PC-9 (cell line): ENCODE results near the gene ETV1. TPM values are rescaled to one million over a fixed set of nuclear protein-coding genes. Genes with fewer than 3 reads are reported as not detected.

Experiments used
- BruUV-seq: library from RNA; stranded (reverse); fragments of 400-500 nt; replicated peaks from 2 replicates; lab custom pipeline; 2021; lab: Mats Ljungman, UMichigan
- CTCF ChIA-PET: fragments of 300-600 bp; sonication (Branson Sonifier 250); formaldehyde crosslinking; loops from one replicate; lab custom pipeline; 2022; ENCODE audit warnings: antibody characterized with exemption; lab: Charles Lee
- POLR2A ChIA-PET: fragments of 300-600 bp; sonication (Branson Sonifier 250); formaldehyde crosslinking; loops from one replicate; lab custom pipeline; 2022; ENCODE audit warnings: antibody characterized with exemption; ENCODE audit not compliant: unreplicated experiment; lab: Charles Lee
- DNase-seq, 2 experiments: peaks; one replicate each; pipeline versions ENCODE4 v3.0.0 to v3.0.0-alpha.2; 2015 to 2022; ENCODE audit warnings: mixed read lengths in 1 of 2
- H2AFZ ChIP-seq: fragments of 200-600 bp; sonication (generic); 2 replicates; pipeline ENCODE4 v1.8.1; 2017; ENCODE audit warnings: antibody characterized with exemption
- H3F3A ChIP-seq: fragments of 200-600 bp; sonication (generic); 2 replicates; pipeline ENCODE4 v1.8.1; 2017; ENCODE audit warnings: antibody characterized with exemption, mild to moderate bottlenecking, low read depth; ENCODE audit not compliant: insufficient read depth
- H3K27ac ChIP-seq: fragments of 200-600 bp; sonication (generic); 2 replicates; pipeline ENCODE4 v1.6.1; 2016; ENCODE audit warnings: mixed run types
- H3K27me3 ChIP-seq: fragments of 200-600 bp; sonication (generic); 2 replicates; pipeline ENCODE4 v1.6.1; 2016; ENCODE audit warnings: low read depth, mixed run types; ENCODE audit not compliant: insufficient read depth
- H3K36me3 ChIP-seq: fragments of 200-600 bp; sonication (generic); 2 replicates; pipeline ENCODE4 v1.6.1; 2016; ENCODE audit warnings: low read depth, mixed run types
- H3K4me1 ChIP-seq: fragments of 200-600 bp; sonication (generic); replicated peaks from 2 replicates; pipeline ENCODE4 v1.6.1; 2016; ENCODE audit warnings: mixed run types; ENCODE audit not compliant: insufficient read depth
- H3K4me2 ChIP-seq: fragments of 200-600 bp; sonication (generic); 2 replicates; pipeline ENCODE4 v1.6.1; 2017; ENCODE audit warnings: mixed run types
- H3K4me3 ChIP-seq: fragments of 200-600 bp; sonication (generic); 2 replicates; pipeline ENCODE4 v1.6.1; 2016; ENCODE audit warnings: mixed run types
- H3K79me2 ChIP-seq: fragments of 200-600 bp; sonication (generic); 2 replicates; pipeline ENCODE4 v1.6.1; 2017; ENCODE audit warnings: low read depth, mixed run types
- H3K9me2 ChIP-seq: fragments of 200-600 bp; sonication (generic); 2 replicates; pipeline ENCODE4 v1.8.1; 2017; ENCODE audit warnings: mild to moderate bottlenecking; ENCODE audit not compliant: insufficient read depth
- H3K9me3 ChIP-seq: fragments of 200-600 bp; sonication (generic); 2 replicates; pipeline ENCODE4 v1.8.1; 2016; ENCODE audit warnings: low read depth; ENCODE audit not compliant: insufficient read depth
- H4K20me1 ChIP-seq: fragments of 200-600 bp; sonication (generic); 2 replicates; pipeline ENCODE4 v1.8.1; 2017; ENCODE audit not compliant: insufficient read depth
- CTCF ChIP-seq: fragments of 200-600 bp; sonication (generic); conservative IDR thresholded peaks from 2 replicates; pipeline ENCODE4 v1.6.1; 2017; ENCODE audit warnings: mixed run types, antibody characterized with exemption, mild to moderate bottlenecking, moderate library complexity
- EZH2 ChIP-seq: fragments of 200-600 bp; sonication (generic); IDR thresholded peaks from 2 replicates; pipeline ENCODE4 v1.8.0; 2017; ENCODE audit warnings: antibody characterized with exemption, low read depth
- intact Hi-C: fragments of 100-400 bp; cut with micrococcal nuclease; formaldehyde crosslinking; loops from one replicate; pipeline ENCODE4 v1.10.0; 2022; ENCODE audit not compliant: unreplicated experiment
- total RNA-seq: library from RNA; stranded (reverse); gene quantifications from 2 replicates; pipeline ENCODE4 v1.2.3, GENCODE V29; 2021

The ETV1 gene
- total RNA-seq, 1 experiment from 2014 or later = 9.0 TPM

GRCh38 chr7:13898957-13899670 is 90.4 kb downstream of the ETV1 start:
- no peak overlapping the region for H3K4me3 ChIP-seq
- no TSS peak for BruUV-seq
- no peak overlapping the region for H2AFZ ChIP-seq
- no peaks in the 10 kb centered on the region for H3K9me3 ChIP-seq
- no peak for DNase-seq
- ChIA-PET POLR2A (interaction anchor here (0.5 kb wide), 1 partner anchor 793 kb away, joined by 3 read pairs; no protein-coding TSS in a partner anchor), CTCF (no interaction called here)
- H3K4me2 ChIP-seq = no peak overlapping the region
- H3K36me3 ChIP-seq = no peaks in the 10 kb centered on the region
- H3K27me3 ChIP-seq = no peaks in the 10 kb centered on the region
- no peaks in the 10 kb centered on the region for H3F3A ChIP-seq
- H4K20me1 ChIP-seq = no peaks in the 10 kb centered on the region
- no peaks in the 10 kb centered on the region for H3K4me1 ChIP-seq
- TF ChIP-seq EZH2 (no peak), CTCF (no peak)
- no peak overlapping the region for H3K27ac ChIP-seq
- H3K79me2 ChIP-seq = no peaks in the 10 kb centered on the region
- intact Hi-C loops = no loop called here
- no peaks in the 10 kb centered on the region for H3K9me2 ChIP-seq

- Histone ChIP-seq H3K4me3 (no peak overlapping the region), H3K9me3 (no peaks in the 10 kb centered on the region), H3K79me2 (no peaks in the 10 kb centered on the region), H3K27ac (no peak overlapping the region), H3K9me2 (no peaks in the 10 kb centered on the region), H3K27me3 (no peaks in the 10 kb centered on the region), H3K4me1 (no peaks in the 10 kb centered on the region), H3F3A (no peaks in the 10 kb centered on the region), H4K20me1 (no peaks in the 10 kb centered on the region), H3K36me3 (no peaks in the 10 kb centered on the region), H2AFZ (no peak overlapping the region), H3K4me2 (no peak overlapping the region)
- no peak for DNase-seq
- BruUV-seq = no TSS peak
- no peak for TF ChIP-seq CTCF
- CTCF ChIA-PET = no interaction called here
- POLR2A ChIA-PET = no interaction called here
- intact Hi-C loops = no loop called here
Observed at GRCh38 chr7:13897819-13898218, 91.6 kb downstream of the ETV1 start.

- intact Hi-C loops = no loop called here
- Histone ChIP-seq H3K27ac (no peak overlapping the region), H3K4me2 (no peak overlapping the region), H4K20me1 (no peaks in the 10 kb centered on the region), H3K27me3 (no peaks in the 10 kb centered on the region), H3K4me3 (no peak overlapping the region), H3K4me1 (no peaks in the 10 kb centered on the region), H3K36me3 (no peaks in the 10 kb centered on the region), H3K79me2 (no peaks in the 10 kb centered on the region), H2AFZ (no peak overlapping the region), H3F3A (no peaks in the 10 kb centered on the region), H3K9me2 (no peaks in the 10 kb centered on the region), H3K9me3 (no peaks in the 10 kb centered on the region)
- BruUV-seq = no TSS peak
- POLR2A ChIA-PET = interaction anchor here (0.7 kb wide), 1 partner anchor 214 kb away, joined by 3 read pairs; no protein-coding TSS in a partner anchor
- DNase-seq = no peak
- CTCF ChIA-PET = no interaction called here
- no peak for TF ChIP-seq EZH2
- TF ChIP-seq CTCF = peak; percentile 25; the same call in 1 of the 2 replicates
Observed at GRCh38 chr7:13894954-13895353, 94.5 kb downstream of the ETV1 start.
